SK-N-SH treated with all-trans-retinoic acid at 6 μM for 48 hours (cell line): Measurements from ENCODE around the gene GRAMD2B.
A peak's percentile ranks its signal among the peaks of the same experiment; 100 is the strongest.

Experiments
- ATAC-seq: fragments of 200-7000 bp; cut with Tn5 transposase; 3 replicates; pipeline ENCODE4 v1.9.1; 2020; ENCODE audit warnings: mild to moderate bottlenecking, moderate library complexity
- ARNTL ChIP-seq: fragments of 450-650 bp; formaldehyde crosslinking; IDR thresholded peaks from 2 replicates; pipeline ENCODE4 v1.5.0; 2020; ENCODE audit warnings: low read depth, mild to moderate bottlenecking, moderate library complexity, borderline replicate concordance
- BACH2 ChIP-seq: fragments of 250-450 bp; sonication (Bioruptor Pico); IDR thresholded peaks from 2 replicates; pipeline ENCODE4 v1.9.0; 2021; ENCODE audit warnings: mild to moderate bottlenecking, borderline replicate concordance
- CSDC2 ChIP-seq: fragments of 250-450 bp; sonication (Bioruptor Pico); IDR thresholded peaks from 2 replicates; pipeline ENCODE4 v1.5.0; 2020; ENCODE audit warnings: mild to moderate bottlenecking, moderate library complexity
- ESRRG ChIP-seq: fragments of 250-450 bp; sonication (Bioruptor Pico); IDR thresholded peaks from 2 replicates; pipeline ENCODE4 v1.6.1; 2021; ENCODE audit warnings: mild to moderate bottlenecking
- GLIS3 ChIP-seq: fragments of 250-450 bp; sonication (Bioruptor Pico); IDR thresholded peaks from 2 replicates; pipeline ENCODE4 v1.5.0; 2020; ENCODE audit warnings: mild to moderate bottlenecking, moderate library complexity
- ISL1 ChIP-seq: fragments of 250-450 bp; sonication (Bioruptor Pico); IDR thresholded peaks from 2 replicates; pipeline ENCODE4 v2.1.2; 2022; ENCODE audit warnings: mild to moderate bottlenecking, moderate library complexity
- OSR1 ChIP-seq: fragments of 250-450 bp; sonication (Bioruptor Pico); IDR thresholded peaks from 2 replicates; pipeline ENCODE4 v1.8.0; 2022; ENCODE audit warnings: moderate library complexity, mild to moderate bottlenecking, inconsistent platforms
- RARB ChIP-seq: fragments of 250-450 bp; sonication (Bioruptor Pico); IDR thresholded peaks from 2 replicates; pipeline ENCODE4 v1.8.0; 2021; ENCODE audit warnings: mild to moderate bottlenecking, moderate library complexity
- TCF4 ChIP-seq: fragments of 250-450 bp; sonication (Bioruptor Pico); IDR thresholded peaks from 2 replicates; pipeline ENCODE4 v1.8.0; 2021; ENCODE audit warnings: mild to moderate bottlenecking, moderate library complexity, borderline replicate concordance
- ZC3H10 ChIP-seq: fragments of 250-450 bp; sonication (Bioruptor Pico); IDR thresholded peaks from 2 replicates; pipeline ENCODE4 v1.5.1; 2021; ENCODE audit warnings: mild to moderate bottlenecking, moderate library complexity
- ZFP3 ChIP-seq: fragments of 250-450 bp; sonication (Bioruptor Pico); IDR thresholded peaks from 2 replicates; pipeline ENCODE4 v1.5.0; 2020; ENCODE audit warnings: mild to moderate bottlenecking, moderate library complexity
- ZFP30 ChIP-seq: fragments of 450-650 bp; formaldehyde crosslinking; IDR thresholded peaks from 2 replicates; pipeline ENCODE4 v1.5.0; 2022; ENCODE audit warnings: mild to moderate bottlenecking, moderate library complexity
- ZNF565 ChIP-seq: fragments of 450-650 bp; formaldehyde crosslinking; conservative IDR thresholded peaks from 2 replicates; pipeline ENCODE4 v1.5.0; 2020; ENCODE audit warnings: low read depth, mild to moderate bottlenecking, moderate library complexity
- ZNF8 ChIP-seq: fragments of 450-650 bp; formaldehyde crosslinking; IDR thresholded peaks from 2 replicates; pipeline ENCODE4 v1.5.0; 2020; ENCODE audit warnings: mild to moderate bottlenecking, moderate library complexity
- TF ChIP-seq, protein P1 (sequence below): fragments of 250-450 bp; sonication (Bioruptor Pico); IDR thresholded peaks from 2 replicates; pipeline ENCODE4 v1.8.0; 2020; ENCODE audit warnings: mild to moderate bottlenecking, moderate library complexity, borderline replicate concordance
- TF ChIP-seq, protein P2 (sequence below): fragments of 250-450 bp; sonication (Bioruptor Pico); IDR thresholded peaks from 2 replicates; pipeline ENCODE4 v1.5.1; 2021; ENCODE audit warnings: mild to moderate bottlenecking, moderate library complexity
- TF ChIP-seq, protein P3 (sequence below): fragments of 250-450 bp; sonication (Bioruptor Pico); IDR thresholded peaks from 2 replicates; pipeline ENCODE4 v1.5.1; 2020; ENCODE audit warnings: low read depth, mild to moderate bottlenecking, moderate library complexity
- TF ChIP-seq, protein P4 (sequence below): fragments of 250-450 bp; sonication (Bioruptor Pico); IDR thresholded peaks from 2 replicates; pipeline ENCODE4 v1.8.0; 2021; ENCODE audit warnings: low read depth, mild to moderate bottlenecking, moderate library complexity, borderline replicate concordance

The GRAMD2B gene

DNA sequence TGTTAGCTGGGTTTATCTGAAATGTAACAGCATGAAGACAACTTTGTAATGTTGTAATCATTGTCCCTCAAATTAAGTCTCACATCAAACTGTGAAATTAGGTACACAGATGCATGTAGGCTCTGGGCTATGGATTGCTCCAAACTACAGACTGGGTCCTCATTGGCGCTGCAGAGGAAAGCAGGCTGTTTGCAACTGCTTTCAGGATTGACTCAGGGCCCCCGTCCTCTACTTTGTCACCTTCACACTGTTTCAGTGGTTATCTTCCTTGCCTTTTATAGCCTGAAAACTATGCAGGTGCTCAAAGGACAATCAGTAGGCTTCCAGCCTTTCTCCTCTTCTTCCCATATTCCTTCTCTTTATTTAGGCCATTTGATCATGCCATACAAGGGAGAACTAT lies 18.0 kb downstream of the GRAMD2B start (continued):
- TF ChIP-seq, protein P1, sequence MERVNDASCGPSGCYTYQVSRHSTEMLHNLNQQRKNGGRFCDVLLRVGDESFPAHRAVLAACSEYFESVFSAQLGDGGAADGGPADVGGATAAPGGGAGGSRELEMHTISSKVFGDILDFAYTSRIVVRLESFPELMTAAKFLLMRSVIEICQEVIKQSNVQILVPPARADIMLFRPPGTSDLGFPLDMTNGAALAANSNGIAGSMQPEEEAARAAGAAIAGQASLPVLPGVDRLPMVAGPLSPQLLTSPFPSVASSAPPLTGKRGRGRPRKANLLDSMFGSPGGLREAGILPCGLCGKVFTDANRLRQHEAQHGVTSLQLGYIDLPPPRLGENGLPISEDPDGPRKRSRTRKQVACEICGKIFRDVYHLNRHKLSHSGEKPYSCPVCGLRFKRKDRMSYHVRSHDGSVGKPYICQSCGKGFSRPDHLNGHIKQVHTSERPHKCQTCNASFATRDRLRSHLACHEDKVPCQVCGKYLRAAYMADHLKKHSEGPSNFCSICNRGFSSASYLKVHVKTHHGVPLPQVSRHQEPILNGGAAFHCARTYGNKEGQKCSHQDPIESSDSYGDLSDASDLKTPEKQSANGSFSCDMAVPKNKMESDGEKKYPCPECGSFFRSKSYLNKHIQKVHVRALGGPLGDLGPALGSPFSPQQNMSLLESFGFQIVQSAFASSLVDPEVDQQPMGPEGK (CRISPR knock-in tag): no peak

DNA sequence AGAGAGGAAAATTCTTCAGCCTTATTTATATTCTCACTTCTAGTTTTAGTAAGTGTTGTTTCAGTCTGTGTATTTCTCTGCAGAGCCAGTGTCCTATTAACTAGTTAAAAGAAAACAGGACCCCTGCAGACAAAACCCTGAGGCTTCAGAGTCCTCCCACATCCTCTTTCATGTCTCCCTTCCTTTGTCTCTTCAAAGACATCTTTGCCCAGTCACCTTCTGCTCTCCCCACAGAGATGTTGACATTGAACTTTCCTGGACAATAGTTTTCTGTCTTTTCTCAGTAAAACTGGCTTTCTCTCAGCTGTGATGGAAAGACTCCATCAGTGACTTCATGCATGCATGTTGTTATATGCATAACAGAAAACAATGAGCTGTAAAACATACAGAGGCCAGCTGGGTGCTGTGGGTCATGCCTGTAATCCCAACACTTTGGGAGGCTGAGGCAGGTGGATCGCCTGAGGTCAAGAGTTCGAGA lies 20.2 kb downstream of the GRAMD2B start:
- TF ChIP-seq CSDC2 (CRISPR knock-in tag) (no peak), BACH2 (CRISPR knock-in tag) (no peak), ZNF8 (CRISPR knock-in tag) (no peak), RARB (CRISPR knock-in tag) (no peak), ZNF565 (no peak), ISL1 (no peak), ZFP30 (CRISPR knock-in tag) (no peak)
- TF ChIP-seq, protein P2, sequence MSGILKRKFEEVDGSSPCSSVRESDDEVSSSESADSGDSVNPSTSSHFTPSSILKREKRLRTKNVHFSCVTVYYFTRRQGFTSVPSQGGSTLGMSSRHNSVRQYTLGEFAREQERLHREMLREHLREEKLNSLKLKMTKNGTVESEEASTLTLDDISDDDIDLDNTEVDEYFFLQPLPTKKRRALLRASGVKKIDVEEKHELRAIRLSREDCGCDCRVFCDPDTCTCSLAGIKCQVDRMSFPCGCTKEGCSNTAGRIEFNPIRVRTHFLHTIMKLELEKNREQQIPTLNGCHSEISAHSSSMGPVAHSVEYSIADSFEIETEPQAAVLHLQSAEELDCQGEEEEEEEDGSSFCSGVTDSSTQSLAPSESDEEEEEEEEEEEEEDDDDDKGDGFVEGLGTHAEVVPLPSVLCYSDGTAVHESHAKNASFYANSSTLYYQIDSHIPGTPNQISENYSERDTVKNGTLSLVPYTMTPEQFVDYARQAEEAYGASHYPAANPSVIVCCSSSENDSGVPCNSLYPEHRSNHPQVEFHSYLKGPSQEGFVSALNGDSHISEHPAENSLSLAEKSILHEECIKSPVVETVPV (CRISPR knock-in tag): no peak

DNA sequence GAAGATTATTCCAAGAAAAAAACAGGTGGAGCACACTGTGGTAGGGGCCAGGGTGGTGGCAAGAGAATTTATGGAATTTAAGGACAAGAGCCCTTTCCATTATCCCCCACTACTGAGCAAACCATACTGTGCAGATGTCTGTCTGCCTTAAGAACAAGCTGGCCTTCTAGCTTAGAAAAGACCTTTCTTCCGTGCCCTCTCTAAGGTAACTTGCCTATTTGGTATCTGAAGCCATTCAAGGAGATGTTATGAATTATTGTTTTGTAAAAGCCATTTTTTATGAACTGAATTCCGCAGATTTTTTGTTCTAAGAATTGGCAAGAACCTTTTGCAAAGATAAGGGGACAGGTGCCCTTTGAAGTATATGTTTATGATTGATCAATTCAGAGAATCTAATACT lies 20.9 kb downstream of the GRAMD2B start:
- TF ChIP-seq ARNTL (CRISPR knock-in tag) (no peak), ISL1 (no peak), ZC3H10 (no peak), TCF4 (CRISPR knock-in tag) (no peak), RARB (CRISPR knock-in tag) (no peak), GLIS3 (CRISPR knock-in tag) (no peak), BACH2 (CRISPR knock-in tag) (no peak), OSR1 (CRISPR knock-in tag) (no peak)
- TF ChIP-seq, protein P3, sequence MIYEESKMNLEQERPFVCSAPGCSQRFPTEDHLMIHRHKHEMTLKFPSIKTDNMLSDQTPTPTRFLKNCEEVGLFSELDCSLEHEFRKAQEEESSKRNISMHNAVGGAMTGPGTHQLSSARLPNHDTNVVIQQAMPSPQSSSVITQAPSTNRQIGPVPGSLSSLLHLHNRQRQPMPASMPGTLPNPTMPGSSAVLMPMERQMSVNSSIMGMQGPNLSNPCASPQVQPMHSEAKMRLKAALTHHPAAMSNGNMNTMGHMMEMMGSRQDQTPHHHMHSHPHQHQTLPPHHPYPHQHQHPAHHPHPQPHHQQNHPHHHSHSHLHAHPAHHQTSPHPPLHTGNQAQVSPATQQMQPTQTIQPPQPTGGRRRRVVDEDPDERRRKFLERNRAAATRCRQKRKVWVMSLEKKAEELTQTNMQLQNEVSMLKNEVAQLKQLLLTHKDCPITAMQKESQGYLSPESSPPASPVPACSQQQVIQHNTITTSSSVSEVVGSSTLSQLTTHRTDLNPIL (CRISPR knock-in tag): no peak
- TF ChIP-seq, protein P2 (CRISPR knock-in tag): no peak
- TF ChIP-seq, protein P4, sequence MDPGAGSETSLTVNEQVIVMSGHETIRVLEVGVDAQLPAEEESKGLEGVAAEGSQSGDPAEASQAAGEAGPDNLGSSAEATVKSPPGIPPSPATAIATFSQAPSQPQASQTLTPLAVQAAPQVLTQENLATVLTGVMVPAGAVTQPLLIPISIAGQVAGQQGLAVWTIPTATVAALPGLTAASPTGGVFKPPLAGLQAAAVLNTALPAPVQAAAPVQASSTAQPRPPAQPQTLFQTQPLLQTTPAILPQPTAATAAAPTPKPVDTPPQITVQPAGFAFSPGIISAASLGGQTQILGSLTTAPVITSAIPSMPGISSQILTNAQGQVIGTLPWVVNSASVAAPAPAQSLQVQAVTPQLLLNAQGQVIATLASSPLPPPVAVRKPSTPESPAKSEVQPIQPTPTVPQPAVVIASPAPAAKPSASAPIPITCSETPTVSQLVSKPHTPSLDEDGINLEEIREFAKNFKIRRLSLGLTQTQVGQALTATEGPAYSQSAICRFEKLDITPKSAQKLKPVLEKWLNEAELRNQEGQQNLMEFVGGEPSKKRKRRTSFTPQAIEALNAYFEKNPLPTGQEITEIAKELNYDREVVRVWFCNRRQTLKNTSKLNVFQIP (CRISPR knock-in tag): no peak
- TF ChIP-seq, all 23 proteins: peak for 0
- ATAC-seq: no peak

More for the DNA sequence above, 20.2 kb downstream of the GRAMD2B start:
- no peak for ATAC-seq

DNA sequence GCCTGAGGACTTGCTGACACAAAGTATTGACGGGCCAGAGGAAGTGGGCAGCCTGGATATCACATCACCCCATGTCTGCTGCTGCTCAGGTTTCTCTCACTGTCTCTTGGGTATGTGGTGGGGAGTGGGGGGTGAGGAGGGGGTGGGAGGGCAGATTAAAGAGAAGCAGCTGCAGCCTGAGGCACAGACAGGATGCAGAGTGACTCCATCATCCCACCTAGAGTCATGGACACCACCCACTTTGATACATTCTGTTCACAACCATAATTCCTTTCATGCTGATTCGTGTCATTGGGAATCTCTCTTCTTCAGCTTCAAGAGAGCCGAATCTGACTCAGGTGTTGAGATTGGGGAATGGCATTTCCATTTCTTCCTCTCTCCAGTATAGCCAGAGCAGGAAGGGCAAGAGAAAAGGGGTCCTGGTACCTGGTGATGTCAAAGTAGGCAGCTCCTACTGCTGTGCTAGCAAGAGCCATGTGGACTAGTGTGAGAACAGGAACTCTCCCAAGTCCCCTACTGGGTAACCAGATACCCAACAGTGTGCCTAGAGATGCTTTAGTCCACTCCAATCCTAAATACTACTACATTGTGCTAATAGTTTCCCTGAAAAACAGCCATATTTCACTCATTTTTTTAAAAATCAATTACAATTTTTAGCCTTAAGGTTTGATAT lies 22.4 kb downstream of the GRAMD2B start:
- peak; percentile 63 for ATAC-seq
- TF ChIP-seq RARB (CRISPR knock-in tag) (no peak), ISL1 (no peak), OSR1 (CRISPR knock-in tag) (no peak), ZFP3 (CRISPR knock-in tag) (no peak), ZC3H10 (no peak), ESRRG (CRISPR knock-in tag) (no peak), BACH2 (CRISPR knock-in tag) (no peak)
- TF ChIP-seq, protein P2 (CRISPR knock-in tag): no peak
